AG04450 (cell line): ENCODE data around the gene CDKAL1. TPM values are rescaled to one million over a fixed set of nuclear protein-coding genes. Genes with fewer than 3 reads are reported as not detected.
"Not testable (repeated sequence)": the region's sequence is repeated elsewhere in the genome, so short reads cannot be mapped to it uniquely, and the experiment has no call there.

ENCODE experiments used
- CTCF ChIA-PET: fragments of 300-600, 350-600 bp; formaldehyde crosslinking; extraction: SDS; loops from one replicate; lab custom pipeline; 2022; ENCODE audit warnings: antibody characterized with exemption, inconsistent platforms; lab: Charles Lee
- POLR2A ChIA-PET: fragments of 350-600 bp; formaldehyde crosslinking; extraction: SDS; loops from one replicate; lab custom pipeline; 2021; ENCODE audit warnings: antibody characterized with exemption, inconsistent platforms; lab: Yijun Ruan, JAX
- DNase-seq: peaks from one replicate; pipeline ENCODE4 v3.0.0-alpha.2; 2011; ENCODE audit warnings: low read depth, low spot score
- H3K27ac ChIP-seq: one replicate; pipeline ENCODE4 v1.5.1; 2012; ENCODE audit warnings: low read depth, low read length, control low read depth
- H3K27me3 ChIP-seq: one replicate; pipeline ENCODE4 v1.6.0; 2012; ENCODE audit warnings: low read length; ENCODE audit not compliant: control insufficient read depth, insufficient read depth
- H3K4me3 ChIP-seq: 2 replicates; pipeline ENCODE4 v1.5.1; 2011; ENCODE audit warnings: mild to moderate bottlenecking, low read depth, low read length, control low read depth
- H3K9me3 ChIP-seq: 2 replicates; pipeline ENCODE4 v1.5.1; 2012; ENCODE audit warnings: low read length; ENCODE audit not compliant: control insufficient read depth, insufficient read depth
- polyA plus RNA-seq: library from polyadenylated mRNA; depleted of rRNA; stranded (reverse); fragments of >200 nt; gene quantifications from 2 replicates; pipeline ENCODE4 v1.2.3, GENCODE V29; 2011
- TF ChIP-seq, protein P1 (sequence below): IDR thresholded peaks from 2 replicates; pipeline ENCODE4 v1.5.1; 2011; ENCODE audit warnings: low read depth, low read length, control low read depth, inconsistent platforms

The CDKAL1 gene
- polyA plus RNA-seq, 1 experiment, result 9.2 TPM

- ChIA-PET POLR2A (no interaction called here), CTCF (no interaction called here)
- no peak overlapping the region for H3K27ac ChIP-seq
- no peak for DNase-seq
- H3K27me3 ChIP-seq, result no peaks in the 10 kb centered on the region
- no peak overlapping the region for H3K4me3 ChIP-seq
- TF ChIP-seq, protein P1, sequence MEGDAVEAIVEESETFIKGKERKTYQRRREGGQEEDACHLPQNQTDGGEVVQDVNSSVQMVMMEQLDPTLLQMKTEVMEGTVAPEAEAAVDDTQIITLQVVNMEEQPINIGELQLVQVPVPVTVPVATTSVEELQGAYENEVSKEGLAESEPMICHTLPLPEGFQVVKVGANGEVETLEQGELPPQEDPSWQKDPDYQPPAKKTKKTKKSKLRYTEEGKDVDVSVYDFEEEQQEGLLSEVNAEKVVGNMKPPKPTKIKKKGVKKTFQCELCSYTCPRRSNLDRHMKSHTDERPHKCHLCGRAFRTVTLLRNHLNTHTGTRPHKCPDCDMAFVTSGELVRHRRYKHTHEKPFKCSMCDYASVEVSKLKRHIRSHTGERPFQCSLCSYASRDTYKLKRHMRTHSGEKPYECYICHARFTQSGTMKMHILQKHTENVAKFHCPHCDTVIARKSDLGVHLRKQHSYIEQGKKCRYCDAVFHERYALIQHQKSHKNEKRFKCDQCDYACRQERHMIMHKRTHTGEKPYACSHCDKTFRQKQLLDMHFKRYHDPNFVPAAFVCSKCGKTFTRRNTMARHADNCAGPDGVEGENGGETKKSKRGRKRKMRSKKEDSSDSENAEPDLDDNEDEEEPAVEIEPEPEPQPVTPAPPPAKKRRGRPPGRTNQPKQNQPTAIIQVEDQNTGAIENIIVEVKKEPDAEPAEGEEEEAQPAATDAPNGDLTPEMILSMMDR, result no peak
- H3K9me3 ChIP-seq, result peaks cover 2% of the 10 kb centered on the region; the same call in 1 of the 2 replicates
Observed at GRCh38 chr6:21050935-21051334, 516.7 kb downstream of the CDKAL1 start.

- TF ChIP-seq, protein P1, result no peak
- no peaks in the 10 kb centered on the region for H3K27me3 ChIP-seq
- H3K9me3 ChIP-seq, result no peaks in the 10 kb centered on the region
- POLR2A ChIA-PET, result no interaction called here
- CTCF ChIA-PET, result no interaction called here
- DNase-seq, result no peak
- H3K4me3 ChIP-seq, result no peak overlapping the region
- no peak overlapping the region for H3K27ac ChIP-seq
Observed at GRCh38 chr6:21051777-21052176, 517.5 kb downstream of the CDKAL1 start.

DNA sequence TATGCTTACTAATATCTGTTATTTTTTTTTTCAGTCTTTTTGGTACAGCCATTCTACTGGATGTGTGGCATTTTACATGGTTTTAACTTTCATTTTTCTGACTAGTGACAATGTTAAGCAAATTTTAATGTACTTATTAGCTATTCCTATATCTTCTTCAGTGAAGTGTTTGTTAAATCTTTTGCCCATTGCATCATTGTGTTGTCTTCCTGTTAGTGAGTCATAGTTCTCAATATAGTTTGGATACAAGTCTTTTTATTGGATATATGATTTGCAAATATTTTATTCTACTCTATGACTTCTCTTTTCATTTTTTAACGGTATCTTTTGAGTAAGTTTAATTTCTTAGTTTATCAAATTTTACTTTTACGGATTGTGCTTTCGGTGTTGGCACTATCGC is 519.4 kb downstream of the CDKAL1 start:
- ChIA-PET CTCF (no interaction called here), POLR2A (no interaction called here)
- TF ChIP-seq, protein P1, result no peak
- Histone ChIP-seq H3K27me3 (no peaks in the 10 kb centered on the region), H3K27ac (no peak overlapping the region), H3K4me3 (no peak overlapping the region), H3K9me3 (peaks cover 2% of the 10 kb centered on the region; the same call in 1 of the 2 replicates)
- DNase-seq, result no peak

DNA sequence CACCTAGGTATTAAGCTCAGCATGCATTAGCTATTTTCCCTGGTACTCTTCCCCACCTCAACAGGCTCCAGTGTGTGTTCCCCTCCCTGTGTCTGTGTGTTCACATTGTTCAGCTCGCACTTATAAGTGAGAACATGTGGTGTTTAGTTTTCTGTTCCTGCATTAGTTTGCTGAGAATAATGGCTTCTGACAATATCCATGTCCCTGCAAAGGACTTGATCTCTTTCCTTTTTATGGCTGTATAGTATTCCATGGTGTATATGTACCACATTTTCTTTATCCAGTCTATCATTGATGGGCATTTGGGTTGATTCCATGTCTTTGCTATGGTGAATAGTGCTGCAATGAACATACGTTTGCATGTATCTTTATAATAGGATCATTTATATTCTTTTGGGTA is 521.2 kb downstream of the CDKAL1 start:
- DNase-seq, H3K27me3 ChIP-seq, CTCF ChIA-PET, H3K27ac ChIP-seq, H3K4me3 ChIP-seq, POLR2A ChIA-PET: not testable (repeated sequence)
- peaks cover 11% of the 10 kb centered on the region for H3K9me3 ChIP-seq

DNA sequence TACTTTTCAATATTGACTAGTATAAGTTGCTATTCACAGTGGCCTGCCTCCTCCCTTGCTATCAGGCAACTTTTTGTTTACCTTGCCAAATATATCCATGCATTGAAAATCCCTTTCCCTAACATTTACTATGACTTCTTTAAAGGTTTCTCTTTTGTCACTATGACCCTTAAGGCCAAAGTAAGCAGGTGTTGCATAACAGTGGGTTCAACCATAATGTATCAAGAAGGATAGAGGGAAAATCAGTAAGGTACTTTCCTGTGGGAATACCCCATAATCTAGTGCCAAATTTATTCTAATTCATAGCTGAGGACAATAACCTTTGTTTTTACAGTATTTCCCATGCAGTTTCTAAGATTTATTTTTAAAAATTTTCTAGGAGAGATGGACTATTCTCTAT is 527.6 kb downstream of the CDKAL1 start:
- Histone ChIP-seq H3K27me3 (no peaks in the 10 kb centered on the region), H3K4me3 (no peak overlapping the region), H3K9me3 (peaks cover 11% of the 10 kb centered on the region), H3K27ac (no peak overlapping the region)
- CTCF ChIA-PET, result no interaction called here
- DNase-seq, result no peak
- TF ChIP-seq, protein P1, result no peak
- POLR2A ChIA-PET, result no interaction called here
